Neuronal stem cell (in vitro differentiated cells): ENCODE measurements around the gene SLC6A18.

Experiments
- DNase-seq: peaks from one replicate; pipeline ENCODE4 v3.0.0-alpha.2; 2013; ENCODE audit warnings: low spot score
- H2AFZ ChIP-seq: one replicate; pipeline ENCODE4 v1.6.1; 2013; ENCODE audit warnings: mild to moderate bottlenecking, low read length, inconsistent platforms
- H2AK5ac ChIP-seq: 2 replicates; pipeline ENCODE4 v1.6.1; 2013; ENCODE audit warnings: low read depth, mild to moderate bottlenecking, inconsistent platforms, low read length, moderate library complexity, mixed read lengths
- H2BK120ac ChIP-seq: 2 replicates; pipeline ENCODE4 v1.6.1; 2013; ENCODE audit warnings: low read depth, mild to moderate bottlenecking, inconsistent platforms, low read length, moderate library complexity, mixed read lengths
- H2BK12ac ChIP-seq: one replicate; pipeline ENCODE4 v1.6.1; 2013; ENCODE audit warnings: low read length, inconsistent platforms
- H2BK15ac ChIP-seq: 2 replicates; pipeline ENCODE4 v1.6.1; 2013; ENCODE audit warnings: mild to moderate bottlenecking, low read length, inconsistent platforms, mixed read lengths
- H2BK5ac ChIP-seq: one replicate; pipeline ENCODE4 v1.6.1; 2013; ENCODE audit warnings: inconsistent platforms, mild to moderate bottlenecking, low read length, moderate library complexity
- H3K14ac ChIP-seq: one replicate; pipeline ENCODE4 v1.6.1; 2013; ENCODE audit warnings: low read length, inconsistent platforms
- H3K18ac ChIP-seq: 2 replicates; pipeline ENCODE4 v1.6.1; 2013; ENCODE audit warnings: low read length, inconsistent platforms
- H3K23ac ChIP-seq: 2 replicates; pipeline ENCODE4 v1.6.1; 2013; ENCODE audit warnings: low read depth, mild to moderate bottlenecking, mixed read lengths, low read length, inconsistent platforms; ENCODE audit not compliant: poor library complexity
- H3K27ac ChIP-seq: replicated peaks from 3 replicates; pipeline ENCODE4 v1.5.1; 2013; ENCODE audit warnings: low read length, inconsistent platforms
- H3K27me3 ChIP-seq, 3 experiments: 2 replicates each; pipeline ENCODE4 v1.6.1; 2013; ENCODE audit warnings: low read length in 3 of 3, mild to moderate bottlenecking in 2 of 3, inconsistent platforms in 1 of 3, low read depth in 1 of 3, mixed read lengths in 1 of 3, moderate library complexity in 1 of 3; ENCODE audit not compliant: control insufficient read depth in 3 of 3, insufficient read depth in 3 of 3
- H3K36me3 ChIP-seq, 2 donors: replicated peaks in 1 of 2; 2 replicates each; pipeline ENCODE4 v1.6.1; 2013; ENCODE audit warnings: low read length in 2 of 2; ENCODE audit not compliant: control insufficient read depth in 2 of 2, insufficient read depth in 2 of 2
- H3K4ac ChIP-seq: 2 replicates; pipeline ENCODE4 v1.6.1; 2013; ENCODE audit warnings: inconsistent platforms, mild to moderate bottlenecking, low read length, moderate library complexity
- H3K4me1 ChIP-seq, 2 donors: 1 replicate in 1 of 2; 2 replicates in 1 of 2; pipeline ENCODE4 v1.6.1; 2013; ENCODE audit warnings: low read length in 2 of 2, low read depth in 1 of 2; ENCODE audit not compliant: control insufficient read depth in 2 of 2, insufficient read depth in 1 of 2
- H3K4me2 ChIP-seq: one replicate; pipeline ENCODE4 v1.6.1; 2013; ENCODE audit warnings: mild to moderate bottlenecking, low read length, inconsistent platforms; ENCODE audit not compliant: insufficient read depth, poor library complexity, severe bottlenecking
- H3K4me3 ChIP-seq, 2 donors: 2 replicates each; pipeline ENCODE4 v1.5.1; 2013; ENCODE audit warnings: low read length in 2 of 2, mild to moderate bottlenecking in 2 of 2, inconsistent platforms in 1 of 2, moderate library complexity in 1 of 2
- H3K79me1 ChIP-seq: one replicate; pipeline ENCODE4 v1.6.1; 2013; ENCODE audit warnings: low read depth, mild to moderate bottlenecking, inconsistent platforms, low read length, moderate library complexity
- H3K9ac ChIP-seq: one replicate; pipeline ENCODE4 v1.6.1; 2013; ENCODE audit warnings: mild to moderate bottlenecking, low read depth, low read length, inconsistent platforms; ENCODE audit not compliant: poor library complexity
- H3K9me3 ChIP-seq, 2 donors: replicated peaks in 1 of 2; 2 replicates each; pipeline versions ENCODE3 to v1.6.1; 2013; ENCODE audit warnings: low read length in 2 of 2, mild to moderate bottlenecking in 2 of 2, inconsistent platforms in 1 of 2, low read depth in 1 of 2, mixed read lengths in 1 of 2, moderate library complexity in 1 of 2; ENCODE audit not compliant: control insufficient read depth in 2 of 2, insufficient read depth in 1 of 2
- H4K8ac ChIP-seq: one replicate; pipeline ENCODE4 v1.6.1; 2013; ENCODE audit warnings: low read depth, mild to moderate bottlenecking, inconsistent platforms, low read length, moderate library complexity
- H4K91ac ChIP-seq: one replicate; pipeline ENCODE4 v1.6.1; 2013; ENCODE audit warnings: low read length, low read depth, mild to moderate bottlenecking, inconsistent platforms; ENCODE audit not compliant: poor library complexity
- WGBS, 2 donors: extraction: QIAGEN DNeasy Blood & Tissue Kit; methylation state at CpG; one replicate each; pipeline ENCODE4 v1.1.7; 2013; ENCODE audit warnings: missing lambda C conversion rate in 2 of 2, mixed read lengths in 1 of 2; ENCODE audit not compliant: insufficient read length in 2 of 2, insufficient replicate concordance in 1 of 2; ENCODE audit errors: extremely low coverage in 2 of 2; 5-methylcytosine and 5-hydroxymethylcytosine counted together

The SLC6A18 gene

DNA sequence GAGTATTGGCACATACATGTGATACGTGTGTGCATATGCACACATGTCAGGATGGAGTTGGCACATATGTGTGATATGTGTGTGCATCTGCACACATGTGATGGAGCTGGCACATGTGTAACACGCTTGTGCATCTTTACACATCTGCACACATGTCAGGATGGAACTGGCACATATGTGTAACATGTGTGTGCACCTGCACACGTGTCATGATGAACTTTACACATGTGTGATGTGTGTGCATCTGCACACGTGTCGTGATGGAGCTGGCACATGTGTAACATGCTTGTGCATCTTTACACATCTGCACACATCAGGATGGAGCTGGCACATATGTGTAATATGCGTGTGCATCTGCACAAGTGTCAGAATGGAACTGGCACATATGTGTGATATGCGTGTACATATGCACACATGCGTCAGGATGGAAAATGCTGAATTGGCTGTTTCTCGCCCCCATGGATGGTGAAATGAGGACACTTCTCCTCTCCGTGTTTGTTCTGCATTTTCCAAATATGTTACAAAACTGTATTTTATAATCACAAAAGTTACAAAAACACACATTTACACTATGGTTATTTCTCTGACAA, 40.0 kb upstream of the SLC6A18 start:
- no peak overlapping the region for H3K4me2 ChIP-seq
- H3K18ac ChIP-seq: no peak overlapping the region
- DNase-seq: no peak
- WGBS, 2 donors: no CpG with 5 or more reads among the region's 10 CpGs
- H3K4me1 ChIP-seq: peaks cover 16 to 21% of the 10 kb centered on the region in 2 donors
- no peak overlapping the region for H3K23ac ChIP-seq
- H3K4ac ChIP-seq: no peak overlapping the region
- no peak overlapping the region for H3K14ac ChIP-seq
- H3K4me3 ChIP-seq: peak overlapping the region in 1 of 2 donors; percentile 44
- peaks cover 0 to 8% (median 0%) of the 10 kb centered on the region in 3 experiments for H3K27me3 ChIP-seq
- H2BK15ac ChIP-seq: no peak overlapping the region
- H2AK5ac ChIP-seq: peak overlapping the region; percentile 97
- no peak overlapping the region for H2BK12ac ChIP-seq
- H3K9ac ChIP-seq: no peak overlapping the region
- H3K79me1 ChIP-seq: no peaks in the 10 kb centered on the region
- H3K9me3 ChIP-seq: peaks cover 0 to 2% of the 10 kb centered on the region in 2 donors
- H4K91ac ChIP-seq: no peak overlapping the region
- no peak overlapping the region for H2AFZ ChIP-seq
- H4K8ac ChIP-seq: no peak overlapping the region
- no peaks in the 10 kb centered on the region for H3K36me3 ChIP-seq
- no peak overlapping the region for H3K27ac ChIP-seq
- H2BK5ac ChIP-seq: peak overlapping the region; percentile 53
- H2BK120ac ChIP-seq: no peak overlapping the region

DNA sequence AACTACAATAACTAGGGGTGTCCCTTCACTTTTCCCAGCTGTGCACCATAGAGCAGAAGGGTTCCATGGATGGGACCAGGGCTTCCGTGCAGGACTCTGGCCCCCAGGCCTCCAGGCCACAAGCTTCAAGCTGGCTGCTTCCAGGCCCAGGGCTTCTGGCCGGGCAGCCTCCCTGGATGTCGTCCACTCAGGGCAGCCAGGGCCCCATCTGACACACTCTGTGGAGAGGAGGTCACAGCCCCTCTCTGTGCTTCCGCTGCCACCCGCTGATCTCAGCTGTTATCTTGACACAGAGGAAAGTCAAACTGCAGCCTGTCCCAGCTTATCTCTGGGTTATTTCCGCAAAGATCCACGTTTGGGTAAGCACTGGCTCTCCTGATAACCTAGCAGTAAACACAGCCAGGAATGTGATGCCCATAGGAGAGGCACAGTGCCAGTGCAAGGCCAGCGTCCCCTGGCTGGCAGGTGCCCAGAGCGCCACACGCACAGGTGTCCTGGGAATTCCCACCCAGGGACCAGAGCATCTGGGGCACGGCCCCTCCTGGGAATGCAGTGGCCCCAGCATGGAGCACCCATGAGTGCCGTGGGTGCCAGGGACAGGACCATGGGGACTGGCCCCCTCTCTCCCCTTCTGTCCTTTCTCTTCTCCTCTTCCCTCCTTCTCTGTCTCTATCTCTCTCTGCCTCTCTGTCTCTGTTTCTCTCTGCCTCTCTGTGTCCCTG, 39.4 kb upstream of the SLC6A18 start:
- no peaks in the 10 kb centered on the region for H3K79me1 ChIP-seq
- no peak for DNase-seq
- no peak overlapping the region for H4K8ac ChIP-seq
- no peak overlapping the region for H3K14ac ChIP-seq
- H2BK15ac ChIP-seq: peak overlapping the region; percentile 15
- no peak overlapping the region for H2BK120ac ChIP-seq
- H3K9ac ChIP-seq: peak overlapping the region; percentile 65
- H3K18ac ChIP-seq: peak overlapping the region; percentile 57
- no peak overlapping the region for H3K4me2 ChIP-seq
- H3K27ac ChIP-seq: no peak overlapping the region
- H4K91ac ChIP-seq: no peak overlapping the region
- no peaks in the 10 kb centered on the region for H3K36me3 ChIP-seq
- H2BK5ac ChIP-seq: no peak overlapping the region
- no peak overlapping the region for H3K4ac ChIP-seq
- H3K27me3 ChIP-seq: peaks cover 0 to 8% (median 0%) of the 10 kb centered on the region in 3 experiments
- WGBS, 2 donors: no CpG with 5 or more reads among the region's 12 CpGs
- H3K4me3 ChIP-seq: no peak overlapping the region
- H3K23ac ChIP-seq: peak overlapping the region; percentile 20
- no peak overlapping the region for H2BK12ac ChIP-seq
- H3K4me1 ChIP-seq: peaks cover 16 to 21% of the 10 kb centered on the region in 2 donors
- no peak overlapping the region for H2AFZ ChIP-seq
- peak overlapping the region; percentile 33 for H2AK5ac ChIP-seq
- H3K9me3 ChIP-seq: peaks cover 0 to 2% of the 10 kb centered on the region in 2 donors

DNA sequence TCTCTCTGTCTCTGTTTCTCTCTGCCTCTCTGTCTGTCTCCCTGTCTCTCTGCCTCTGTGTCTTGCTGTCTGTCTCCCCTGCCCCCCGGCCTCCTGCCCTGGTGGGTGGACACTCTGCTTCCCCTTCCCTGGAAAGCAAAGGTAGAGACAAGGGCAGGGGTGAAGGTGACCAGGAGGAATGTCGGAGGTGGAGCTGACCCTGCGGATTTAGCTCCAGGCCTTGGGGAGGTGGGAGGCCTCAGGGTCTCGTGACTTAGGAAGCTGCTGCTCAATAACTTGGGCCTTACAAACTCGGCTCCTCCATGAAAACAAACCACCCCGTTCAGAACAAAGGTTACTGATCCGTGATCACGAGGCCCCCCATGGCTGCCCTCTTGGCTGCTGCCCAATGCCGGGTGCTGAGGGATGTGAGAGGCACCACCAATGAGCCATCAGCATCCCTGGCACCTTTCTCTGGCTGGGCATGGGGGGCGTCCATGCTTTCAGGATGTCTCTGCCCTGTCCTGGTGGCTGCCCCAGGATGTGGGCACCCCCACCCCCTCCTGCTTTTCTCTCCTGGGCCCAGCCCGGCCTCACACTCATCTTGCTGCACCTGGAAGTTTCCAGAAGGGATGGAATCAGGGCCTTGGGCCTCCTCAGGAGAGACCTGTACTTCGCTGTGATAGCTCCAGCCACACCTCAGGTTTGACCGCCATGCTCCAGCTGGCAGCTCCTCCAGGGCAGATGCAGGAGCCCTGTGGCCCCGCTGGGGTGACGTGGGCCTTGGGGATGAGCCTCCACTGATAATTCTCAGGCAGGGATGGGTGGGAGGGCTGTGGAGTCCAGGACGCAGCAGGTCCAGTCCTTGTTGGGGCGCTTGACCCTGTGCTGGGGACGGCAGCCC, 38.6 kb upstream of the SLC6A18 start:
- no peak overlapping the region for H3K4me2 ChIP-seq
- H2BK12ac ChIP-seq: no peak overlapping the region
- no peaks in the 10 kb centered on the region for H3K36me3 ChIP-seq
- no peak overlapping the region for H4K8ac ChIP-seq
- peak overlapping the region; percentile 66 for H2BK5ac ChIP-seq
- H3K14ac ChIP-seq: peak overlapping the region; percentile 71
- peaks cover 0 to 2% of the 10 kb centered on the region in 2 donors for H3K9me3 ChIP-seq
- WGBS, 2 donors: no CpG with 5 or more reads among the region's 18 CpGs
- H3K27ac ChIP-seq: no peak overlapping the region
- H3K79me1 ChIP-seq: no peaks in the 10 kb centered on the region
- H4K91ac ChIP-seq: no peak overlapping the region
- H3K23ac ChIP-seq: peak overlapping the region; percentile 44
- DNase-seq: no peak
- H2AK5ac ChIP-seq: peak overlapping the region; percentile 74
- no peak overlapping the region for H3K4ac ChIP-seq
- peak overlapping the region; percentile 47 for H2BK120ac ChIP-seq
- H3K9ac ChIP-seq: no peak overlapping the region
- peaks cover 0 to 8% (median 0%) of the 10 kb centered on the region in 3 experiments for H3K27me3 ChIP-seq
- H3K4me3 ChIP-seq: no peak overlapping the region
- peak overlapping the region; percentile 87 for H3K18ac ChIP-seq
- H2AFZ ChIP-seq: no peak overlapping the region
- peaks cover 16 to 19% of the 10 kb centered on the region in 2 donors for H3K4me1 ChIP-seq
- H2BK15ac ChIP-seq: peak overlapping the region; percentile 93
